NT2/D1 (cell line): ENCODE results near the gene CATSPERD.

Experiments
- SUZ12 ChIP-seq: IDR thresholded peaks from 2 replicates; pipeline ENCODE4 v1.6.1; 2011; ENCODE audit not compliant: insufficient read length, insufficient read depth; ENCODE audit errors: extremely low read depth
- YY1 ChIP-seq: IDR thresholded peaks from 2 replicates; pipeline ENCODE4 v1.6.1; 2011; ENCODE audit not compliant: insufficient read length, insufficient read depth

GRCh38 chr19:5727453-5728050 lies 7.1 kb downstream of the CATSPERD start:
- TF ChIP-seq SUZ12: no peak
- TF ChIP-seq YY1: no peak
